ENCODE measurements around the gene NAALADL2.

GRCh38 chr3:175546115-175546514, 687.0 kb downstream of the NAALADL2 start:
- TF ChIP-seq, protein P1, sequence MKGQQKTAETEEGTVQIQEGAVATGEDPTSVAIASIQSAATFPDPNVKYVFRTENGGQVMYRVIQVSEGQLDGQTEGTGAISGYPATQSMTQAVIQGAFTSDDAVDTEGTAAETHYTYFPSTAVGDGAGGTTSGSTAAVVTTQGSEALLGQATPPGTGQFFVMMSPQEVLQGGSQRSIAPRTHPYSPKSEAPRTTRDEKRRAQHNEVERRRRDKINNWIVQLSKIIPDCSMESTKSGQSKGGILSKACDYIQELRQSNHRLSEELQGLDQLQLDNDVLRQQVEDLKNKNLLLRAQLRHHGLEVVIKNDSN (IDR thresholded peaks at IDR 0.05) = no peak
- TF ChIP-seq RAD21 (IDR thresholded peaks at IDR 0.05; ENCODE audit: low read depth) (no peak), REST (IDR thresholded peaks at IDR 0.05; ENCODE audit: low read depth) (no peak), EP300 (IDR thresholded peaks at IDR 0.05; ENCODE audit: borderline replicate concordance) (no peak), CEBPB (IDR thresholded peaks at IDR 0.05) (no peak), YY1 (IDR thresholded peaks at IDR 0.05; ENCODE audit: low read depth) (no peak), TAF1 (IDR thresholded peaks at IDR 0.05; ENCODE audit: low read depth) (no peak), TCF12 (IDR thresholded peaks at IDR 0.05; ENCODE audit: low read depth) (no peak), ZBTB7A (IDR thresholded peaks at IDR 0.05; ENCODE audit: low read depth) (no peak), FOXM1 (IDR thresholded peaks at IDR 0.05; ENCODE audit: borderline replicate concordance, low read depth) (no peak), NFIC (IDR thresholded peaks at IDR 0.05) (no peak)
- TF ChIP-seq, protein P2, sequence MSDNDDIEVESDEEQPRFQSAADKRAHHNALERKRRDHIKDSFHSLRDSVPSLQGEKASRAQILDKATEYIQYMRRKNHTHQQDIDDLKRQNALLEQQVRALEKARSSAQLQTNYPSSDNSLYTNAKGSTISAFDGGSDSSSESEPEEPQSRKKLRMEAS (IDR thresholded peaks at IDR 0.05) = no peak
